HG03095 (cell line): Measurements from ENCODE around the gene CHN2.

Experiments
- ATAC-seq: cut with Tn5 transposase; IDR thresholded peaks from one replicate; pipeline ENCODE4 v1.9.1; 2021; ENCODE audit warnings: moderate library complexity; ENCODE audit not compliant: unreplicated experiment

Gene CHN2

GRCh38 chr7:29304756-29305155 is 110.2 kb downstream of the CHN2 start:
- ATAC-seq: no peak

GRCh38 chr7:29306319-29306991 is 111.9 kb downstream of the CHN2 start:
- no peak for ATAC-seq

GRCh38 chr7:29308424-29308823 is 113.8 kb downstream of the CHN2 start:
- ATAC-seq: no peak

GRCh38 chr7:29309041-29309854 is 114.7 kb downstream of the CHN2 start:
- no peak for ATAC-seq

GRCh38 chr7:29310625-29311024 is 116.0 kb downstream of the CHN2 start:
- no peak for ATAC-seq

- ATAC-seq: no peak
These were observed 116.7 kb downstream of the CHN2 start for GRCh38 chr7:29311314-29311713.

GRCh38 chr7:29314148-29314547 is 119.6 kb downstream of the CHN2 start:
- ATAC-seq: no peak

- no peak for ATAC-seq
These were observed 120.7 kb downstream of the CHN2 start for GRCh38 chr7:29315122-29315891.

- ATAC-seq: no peak
These were observed 121.3 kb downstream of the CHN2 start for GRCh38 chr7:29315892-29316270.

- ATAC-seq: no peak
These were observed 122.4 kb downstream of the CHN2 start for GRCh38 chr7:29316926-29317325.

GRCh38 chr7:29318853-29319718 is 124.5 kb downstream of the CHN2 start:
- ATAC-seq: no peak

- no peak for ATAC-seq
These were observed 125.3 kb downstream of the CHN2 start for GRCh38 chr7:29319719-29320521.

- no peak for ATAC-seq
These were observed 126.0 kb downstream of the CHN2 start for GRCh38 chr7:29320577-29320976.

GRCh38 chr7:29322023-29322712 is 127.6 kb downstream of the CHN2 start:
- ATAC-seq: no peak

GRCh38 chr7:29325476-29325875 is 130.9 kb downstream of the CHN2 start:
- no peak for ATAC-seq

- no peak for ATAC-seq
These were observed 132.3 kb downstream of the CHN2 start for GRCh38 chr7:29326864-29327263.

GRCh38 chr7:29327455-29327854 is 132.9 kb downstream of the CHN2 start:
- no peak for ATAC-seq

- ATAC-seq: no peak
These were observed 133.5 kb downstream of the CHN2 start for GRCh38 chr7:29328045-29328444.

- ATAC-seq: no peak
These were observed 134.2 kb downstream of the CHN2 start for GRCh38 chr7:29328811-29329210.
